Activated CD8-positive, alpha-beta memory T cell treated with anti-CD3 and anti-CD28 coated beads for 1 hour (primary cell): ENCODE data around the gene ALG9.

ENCODE experiments used
- DNase-seq, 2 donors: peaks; one replicate each; pipeline ENCODE4 v3.0.0-alpha.2; 2020; ENCODE audit warnings: low read depth in 1 of 2; ENCODE audit errors: extremely low read depth in 1 of 2

The ALG9 gene

DNA sequence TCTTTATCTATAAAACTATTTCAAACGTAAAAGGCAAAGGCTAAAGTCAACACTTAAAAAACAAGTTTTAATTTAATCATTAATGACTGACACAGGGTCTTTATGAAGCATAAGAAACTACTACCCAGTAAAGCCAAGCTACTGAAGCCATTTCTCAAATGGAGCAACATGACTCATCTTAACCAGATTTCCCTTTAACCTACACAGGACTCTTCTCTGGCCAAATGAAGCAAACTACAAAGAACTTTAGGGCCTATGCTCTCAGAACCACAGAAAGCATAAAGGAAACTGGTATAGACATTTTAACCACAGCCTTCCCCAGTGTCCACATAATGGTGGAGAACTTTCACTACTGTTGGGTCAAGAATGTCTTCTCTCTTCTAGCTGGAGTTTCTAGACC is 34.7 kb downstream of the ALG9 start:
- DNase-seq = no peak

- DNase-seq = no peak
Measured at GRCh38 chr11:111836162-111836561, 35.2 kb downstream of the ALG9 start.

GRCh38 chr11:111835665-111836064 is 35.7 kb downstream of the ALG9 start:
- no peak for DNase-seq

GRCh38 chr11:111834432-111835163 is 36.8 kb downstream of the ALG9 start:
- no peak for DNase-seq

GRCh38 chr11:111833524-111833923 is 37.9 kb downstream of the ALG9 start:
- DNase-seq = no peak

GRCh38 chr11:111829185-111829968 is 42.0 kb downstream of the ALG9 start:
- DNase-seq = no peak

GRCh38 chr11:111826322-111826950 is 44.9 kb downstream of the ALG9 start:
- no peak for DNase-seq

DNA sequence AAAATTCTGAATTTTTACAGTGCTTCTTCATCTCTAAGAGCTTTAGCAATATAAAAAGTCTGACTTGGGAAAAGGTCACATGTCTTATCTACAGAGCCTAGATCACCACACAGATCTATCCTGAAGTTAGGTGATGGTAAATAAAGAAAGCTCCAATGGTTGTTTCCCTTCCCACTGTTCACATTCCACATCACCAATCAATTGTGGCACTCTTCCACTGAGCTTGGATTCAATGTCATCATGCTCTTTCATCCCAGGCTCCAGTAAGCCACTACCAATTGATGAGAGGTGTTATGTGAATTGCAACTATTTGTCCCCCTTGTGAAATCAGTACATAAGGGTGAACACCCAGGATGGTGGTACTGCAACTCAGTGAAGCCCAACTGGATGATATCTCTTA is 47.8 kb downstream of the ALG9 start:
- no peak for DNase-seq

GRCh38 chr11:111823131-111823530 is 48.2 kb downstream of the ALG9 start:
- DNase-seq = no peak

DNA sequence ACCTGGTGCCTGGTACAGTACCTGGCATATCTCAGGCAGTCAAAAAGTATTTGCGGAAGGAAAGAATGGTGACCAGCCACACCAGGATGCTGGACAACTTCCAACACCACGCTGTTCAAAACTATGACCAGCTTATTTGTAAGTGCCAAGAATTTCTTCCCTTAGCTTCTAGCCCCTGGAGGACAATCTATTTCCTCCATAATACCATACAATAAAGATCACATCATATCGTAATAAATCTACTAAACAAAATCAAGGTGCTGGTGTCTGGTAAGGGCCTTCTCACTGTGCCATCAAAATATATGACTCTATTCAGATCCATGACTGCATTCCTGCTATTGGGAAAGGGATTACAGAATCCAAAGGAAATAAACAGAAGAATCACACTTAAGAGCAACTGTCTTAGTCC is 51.5 kb downstream of the ALG9 start:
- DNase-seq = no peak

DNA sequence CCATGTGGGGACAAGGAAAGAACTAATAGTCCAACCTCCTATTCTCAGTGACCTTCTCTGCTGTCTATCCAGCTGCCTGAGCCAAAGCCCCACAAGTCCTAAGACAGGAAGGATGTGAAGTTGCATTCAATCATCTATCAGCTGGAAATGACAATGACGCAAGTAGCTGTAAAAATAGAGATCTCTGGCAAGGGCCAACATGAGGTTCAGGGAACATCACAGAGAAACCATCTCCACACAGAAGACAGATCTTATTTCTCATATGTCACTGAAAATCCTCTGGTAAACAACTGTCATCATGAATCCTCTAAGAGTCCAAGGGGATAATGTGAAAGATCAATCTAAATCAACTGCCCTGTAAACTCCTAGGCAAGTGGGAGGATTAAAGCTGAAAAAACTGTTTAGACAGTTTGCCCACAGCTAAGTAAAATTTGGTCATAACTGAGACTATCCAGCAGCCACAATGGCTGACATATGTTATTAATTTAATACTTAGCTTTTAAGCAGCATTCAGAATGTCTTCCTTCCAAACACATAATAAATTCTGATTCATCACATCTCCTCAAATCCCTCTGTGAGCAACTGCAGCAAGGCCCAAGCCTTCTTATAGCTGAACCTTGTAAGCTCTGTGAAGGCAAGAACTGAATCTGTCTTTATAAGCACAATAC is 52.1 kb downstream of the ALG9 start:
- no peak for DNase-seq

DNA sequence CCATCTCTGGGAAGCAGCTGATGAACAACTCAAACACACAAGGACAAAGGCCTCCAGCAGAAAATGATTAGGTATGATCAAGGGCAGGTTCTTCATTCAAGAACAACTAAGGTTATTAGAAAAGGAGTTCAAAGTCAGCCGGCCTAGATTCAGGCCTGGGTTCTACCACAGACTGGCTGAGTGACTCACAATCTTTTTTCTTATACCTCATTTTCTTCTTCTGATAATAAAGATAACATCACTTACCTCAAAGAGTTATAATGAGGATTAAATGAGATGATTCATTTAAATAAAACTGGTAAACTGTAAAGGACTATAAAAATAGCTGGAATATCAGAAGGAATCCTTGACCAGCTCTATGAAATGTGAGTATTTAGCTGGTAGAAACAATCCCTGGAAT is 55.9 kb downstream of the ALG9 start:
- DNase-seq = no peak

DNA sequence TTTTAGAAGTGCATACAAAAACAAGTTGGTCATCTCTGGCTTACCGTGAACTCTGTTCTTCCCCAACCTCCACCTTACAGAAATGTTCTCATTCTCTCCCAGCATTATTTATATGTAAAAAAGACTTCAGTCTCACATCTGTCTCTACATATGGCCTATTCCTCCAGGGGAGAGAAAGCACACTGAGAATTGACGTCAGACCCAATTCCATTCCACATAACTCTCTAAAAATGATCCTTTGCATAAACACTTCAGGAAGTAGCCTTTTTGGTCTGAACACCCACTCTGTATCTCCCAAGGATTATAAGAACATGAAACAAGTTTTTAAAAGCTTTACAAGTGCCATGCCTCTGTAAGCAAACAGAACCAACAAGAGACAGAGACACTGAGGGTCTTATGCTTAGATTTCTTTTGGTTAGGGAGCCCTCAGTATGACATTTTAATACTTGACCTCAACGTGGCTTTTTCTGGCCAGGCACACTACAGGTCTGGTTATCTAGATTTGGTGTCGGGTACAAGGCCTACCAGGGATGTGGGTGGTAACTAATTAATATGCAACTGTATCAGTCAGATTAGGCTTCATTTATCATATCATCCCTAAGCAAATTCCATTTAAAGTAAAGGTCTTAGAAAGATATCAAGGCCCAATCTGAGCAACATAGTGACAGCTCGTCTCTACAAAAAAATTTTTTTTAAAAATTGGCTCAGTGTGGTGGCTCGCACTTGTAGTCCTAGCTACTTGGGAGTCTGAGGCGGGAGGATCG is 56.6 kb downstream of the ALG9 start:
- DNase-seq = no peak

DNA sequence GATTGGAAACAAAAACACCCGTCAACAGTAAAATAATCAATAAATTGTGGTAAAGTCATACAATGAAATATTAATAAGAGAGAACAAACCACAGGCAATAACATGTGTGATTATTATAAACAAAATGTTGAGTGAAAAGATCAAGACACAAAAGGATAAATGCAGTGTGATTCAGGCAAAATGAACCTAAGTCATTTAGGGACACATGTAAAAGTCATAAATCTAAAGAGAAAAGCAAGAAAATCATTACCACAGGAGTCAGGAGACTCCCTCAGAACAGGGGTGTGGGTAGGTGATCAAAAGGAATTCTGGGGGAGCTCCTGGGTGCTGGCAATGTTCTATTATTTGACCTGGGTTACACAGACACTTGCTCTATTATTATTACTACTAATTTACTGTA is 57.3 kb downstream of the ALG9 start:
- DNase-seq = no peak

DNA sequence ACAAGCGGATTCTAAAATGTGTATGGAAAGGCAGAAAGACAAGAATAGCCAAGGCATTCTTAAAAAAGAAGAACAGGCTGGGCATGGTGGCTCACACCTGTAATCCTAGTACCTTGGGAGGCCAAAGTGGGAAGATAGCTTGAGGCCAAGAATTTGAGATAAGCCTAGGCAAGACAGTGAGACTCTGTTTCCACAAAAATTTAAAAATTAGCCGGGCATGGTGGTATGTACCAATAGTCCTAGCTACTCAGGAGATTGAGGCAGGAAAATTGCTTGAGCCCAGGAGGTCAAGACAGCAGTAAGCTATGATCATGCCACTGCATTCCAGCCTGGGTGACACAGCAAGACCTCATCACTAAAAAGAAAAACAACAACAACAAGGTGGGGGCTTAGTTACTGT is 59.2 kb downstream of the ALG9 start:
- no peak for DNase-seq

DNA sequence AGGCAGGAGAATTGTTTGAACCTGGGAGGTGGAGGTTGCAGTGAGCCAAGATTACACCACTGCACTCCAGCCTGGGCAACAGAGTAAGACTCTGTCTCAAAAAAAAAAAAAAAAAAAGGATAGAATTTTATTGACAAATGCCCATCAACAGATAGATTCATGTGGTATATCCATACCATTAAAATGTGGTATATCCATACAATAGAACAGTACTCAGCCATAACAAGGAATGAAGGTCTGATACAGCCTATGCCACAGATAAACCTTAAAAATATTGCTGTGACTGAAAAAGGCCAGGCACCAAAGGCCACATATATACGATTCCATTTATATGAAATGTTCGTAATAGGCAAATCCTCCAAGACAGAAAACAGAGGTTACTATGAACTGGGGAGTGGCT is 59.9 kb downstream of the ALG9 start:
- no peak for DNase-seq

- DNase-seq = no peak
Measured at GRCh38 chr11:111808834-111809233, 62.5 kb downstream of the ALG9 start.

- no peak for DNase-seq
Measured at GRCh38 chr11:111808063-111808588, 63.3 kb downstream of the ALG9 start.

DNA sequence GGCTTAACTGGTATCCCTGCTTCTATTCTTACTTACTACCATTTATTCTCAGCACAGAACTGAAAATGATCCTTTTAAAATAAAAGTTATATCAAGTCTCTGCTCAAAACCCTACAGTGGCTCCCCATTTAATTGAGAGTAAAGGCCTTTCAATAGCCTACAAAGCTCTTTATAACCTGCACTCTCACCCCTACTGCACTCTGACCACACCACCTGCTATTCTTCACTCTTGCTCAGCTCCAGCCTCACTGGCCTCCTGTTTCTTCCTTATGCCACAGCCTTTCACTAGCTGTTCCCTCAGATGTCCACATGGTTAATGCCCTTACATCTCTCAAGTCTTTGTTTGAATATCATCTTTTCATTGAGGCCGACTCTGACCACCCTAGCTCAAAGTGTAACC is 64.3 kb downstream of the ALG9 start:
- no peak for DNase-seq

GRCh38 chr11:111801135-111801534 is 70.2 kb downstream of the ALG9 start:
- no peak for DNase-seq
